GM12878 (cell line): ENCODE results near the gene PCDHGA3. TPM values are rescaled to one million over a fixed set of nuclear protein-coding genes. Genes with fewer than 3 reads are reported as not detected.

Experiments
- BRCA1 ChIP-seq: IDR thresholded peaks from 2 replicates; pipeline ENCODE4 v1.6.1; 2011; ENCODE audit warnings: low read depth, low read length, improper control_type of control experiment
- CUX1 ChIP-seq: IDR thresholded peaks from 2 replicates; pipeline ENCODE4 v1.6.1; 2012; ENCODE audit warnings: improper control_type of control experiment, low read depth, low read length; ENCODE audit not compliant: insufficient replicate concordance
- EED ChIP-seq: sonication (generic); IDR thresholded peaks from 2 replicates; pipeline ENCODE4 v1.6.1; 2016; ENCODE audit warnings: antibody characterized with exemption, low read depth
- EP300 ChIP-seq, 2 experiments: fragments of 150-350 bp in 1 of 2; IDR thresholded peaks; 2 replicates each; pipeline ENCODE4 v1.6.1; 2011 to 2012; ENCODE audit warnings: low read depth in 2 of 2, low read length in 2 of 2, borderline replicate concordance in 1 of 2, improper control_type of control experiment in 1 of 2, inconsistent platforms in 1 of 2; ENCODE audit not compliant: control insufficient read depth in 1 of 2
- IKZF2 ChIP-seq, 2 experiments: fragments of 450-650 bp; IDR thresholded peaks; 2 replicates each; pipeline ENCODE4 v1.6.1; 2017; ENCODE audit warnings: mild to moderate bottlenecking in 2 of 2, moderate library complexity in 2 of 2
- IRF4 ChIP-seq: IDR thresholded peaks from 2 replicates; pipeline ENCODE4 v1.6.1; 2011; ENCODE audit warnings: low read depth, low read length
- KDM1A ChIP-seq: fragments of 200-600 bp; sonication (generic); IDR thresholded peaks from 2 replicates; pipeline ENCODE4 v1.6.1; 2016; ENCODE audit warnings: borderline replicate concordance
- MYB ChIP-seq: fragments of 150-350 bp; IDR thresholded peaks from 2 replicates; pipeline ENCODE4 v1.6.1; 2014; ENCODE audit warnings: mild to moderate bottlenecking, low read depth, low read length, borderline replicate concordance
- MYC ChIP-seq: IDR thresholded peaks from 2 replicates; pipeline ENCODE4 v1.6.1; 2011; ENCODE audit warnings: mild to moderate bottlenecking, low read length, moderate library complexity, inconsistent platforms; ENCODE audit not compliant: insufficient read depth, insufficient replicate concordance, insufficient read length, severe bottlenecking
- PAX8 ChIP-seq: fragments of 450-650 bp; IDR thresholded peaks from 2 replicates; pipeline ENCODE4 v1.6.1; 2017; ENCODE audit warnings: mild to moderate bottlenecking, moderate library complexity
- POLR2AphosphoS5 ChIP-seq: IDR thresholded peaks from 2 replicates; pipeline ENCODE4 v1.6.1; 2011; ENCODE audit warnings: mild to moderate bottlenecking, low read length, inconsistent platforms
- RAD21 ChIP-seq: IDR thresholded peaks from 2 replicates; pipeline ENCODE4 v1.6.1; 2011; ENCODE audit warnings: mild to moderate bottlenecking, low read depth, low read length, moderate library complexity; ENCODE audit not compliant: insufficient read depth
- RCOR1 ChIP-seq: conservative IDR thresholded peaks from 2 replicates; pipeline ENCODE4 v1.6.1; 2012; ENCODE audit warnings: low read depth, low read length, improper control_type of control experiment
- RELA ChIP-seq: fragments of 450-650 bp; IDR thresholded peaks from 2 replicates; pipeline ENCODE4 v1.8.0; 2014; ENCODE audit warnings: borderline replicate concordance; ENCODE audit not compliant: partially characterized antibody
- RFX5 ChIP-seq: IDR thresholded peaks from 2 replicates; pipeline ENCODE4 v1.6.1; 2011; ENCODE audit warnings: low read depth, low read length, improper control_type of control experiment
- SMAD1 ChIP-seq: fragments of 450-650 bp; IDR thresholded peaks from 2 replicates; pipeline ENCODE4 v1.6.1; 2018; ENCODE audit warnings: mild to moderate bottlenecking, low read depth; ENCODE audit not compliant: partially characterized antibody
- SRF ChIP-seq, 2 experiments: IDR thresholded peaks; 2 replicates each; pipeline ENCODE4 v1.6.1; 2011; ENCODE audit warnings: low read depth in 2 of 2, low read length in 2 of 2, mild to moderate bottlenecking in 1 of 2, moderate library complexity in 1 of 2
- ZNF622 ChIP-seq: fragments of 450-650 bp; IDR thresholded peaks from 2 replicates; pipeline ENCODE4 v1.6.1; 2017; ENCODE audit warnings: mild to moderate bottlenecking, inconsistent platforms
- ZZZ3 ChIP-seq: IDR thresholded peaks from 2 replicates; pipeline ENCODE4 v1.6.1; 2011; ENCODE audit warnings: low read depth; ENCODE audit not compliant: control insufficient read depth, insufficient read length
- polyA plus RNA-seq, 11 experiments: library from polyadenylated mRNA; depleted of rRNA in 4 of 11; unstranded in 6 of 11; stranded (reverse) in 5 of 11; fragments of >200 nt; fragmentation: Nextera tagmentation in 4 of 11; fragmentation: Illumina TruSeq in 1 of 11; extraction: Ambion mirVana in 4 of 11; extraction: Trizol in 1 of 11; gene quantifications; 1 replicate in 1 of 11; 2 replicates in 10 of 11; pipeline versions ENCODE4 v1.2.1 to v1.2.3, GENCODE V29; 2011 to 2016; ENCODE audit warnings: inconsistent platforms in 2 of 11, missing spikeins in 2 of 11, low read depth in 1 of 11
- total RNA-seq, 4 experiments: library from RNA; depleted of rRNA in 3 of 4; stranded (reverse); fragments of >200 nt in 3 of 4; fragmentation: Illumina TruSeq in 1 of 4; extraction: Trizol in 1 of 4; gene quantifications; 2 replicates each; pipeline versions ENCODE4 v1.2.1 to v1.2.3, GENCODE V29; 2013 to 2021
- TF ChIP-seq, protein P1 (sequence below): IDR thresholded peaks from 2 replicates; pipeline ENCODE4 v1.6.1; 2012; ENCODE audit warnings: low read depth, low read length, improper control_type of control experiment
- TF ChIP-seq, protein P2 (sequence below): IDR thresholded peaks from 2 replicates; pipeline ENCODE4 v1.6.1; 2011; ENCODE audit warnings: low read depth, low read length, improper control_type of control experiment, borderline replicate concordance

PCDHGA3 gene
- total and polyA plus RNA-seq, 10 of the 15 experiments (the other 5 are each of a cell fraction or from before 2014, with no cell fraction given): 0.06 to 0.17 (median 0.11) TPM; not detected in 6

GRCh38 chr5:141320225-141321169, 23.1 kb upstream of the PCDHGA3 start, which contains the start of gene TAF7 (continued):
- TF ChIP-seq, protein P1, sequence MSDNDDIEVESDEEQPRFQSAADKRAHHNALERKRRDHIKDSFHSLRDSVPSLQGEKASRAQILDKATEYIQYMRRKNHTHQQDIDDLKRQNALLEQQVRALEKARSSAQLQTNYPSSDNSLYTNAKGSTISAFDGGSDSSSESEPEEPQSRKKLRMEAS: no peak; the same call in none of the 2 replicates
- TF ChIP-seq EP300 (IDR thresholded peaks at IDR 0.05; ENCODE audit: borderline replicate concordance in 1 of 2, control insufficient read depth in 1 of 2, low read depth in 2 of 2, low read length in 2 of 2): no peak
- peak in 1 of 2 experiments; percentile 39; a peak in 1 of 4 replicates for TF ChIP-seq SRF (IDR thresholded peaks at IDR 0.05; ENCODE audit: low read depth in 2 of 2, low read length in 2 of 2)
- TF ChIP-seq RELA: peak; percentile 36
- no peak for TF ChIP-seq ZZZ3
- no peak for TF ChIP-seq MYC
- TF ChIP-seq PAX8: no peak
- 0 out of 2 replicates have a peak, but pooled peaks have one; percentile 33 for TF ChIP-seq BRCA1
- TF ChIP-seq RCOR1: no peak
- TF ChIP-seq POLR2AphosphoS5: peak; percentile 98
- no peak for TF ChIP-seq KDM1A
- TF ChIP-seq MYB: no peak
- 0 out of 2 replicates have a peak, but pooled peaks have one; percentile 4 for TF ChIP-seq IRF4
- TF ChIP-seq, protein P2, sequence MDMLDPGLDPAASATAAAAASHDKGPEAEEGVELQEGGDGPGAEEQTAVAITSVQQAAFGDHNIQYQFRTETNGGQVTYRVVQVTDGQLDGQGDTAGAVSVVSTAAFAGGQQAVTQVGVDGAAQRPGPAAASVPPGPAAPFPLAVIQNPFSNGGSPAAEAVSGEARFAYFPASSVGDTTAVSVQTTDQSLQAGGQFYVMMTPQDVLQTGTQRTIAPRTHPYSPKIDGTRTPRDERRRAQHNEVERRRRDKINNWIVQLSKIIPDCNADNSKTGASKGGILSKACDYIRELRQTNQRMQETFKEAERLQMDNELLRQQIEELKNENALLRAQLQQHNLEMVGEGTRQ: no peak
- no peak for TF ChIP-seq ZNF622
- no peak; a peak in 1 of 4 replicates for TF ChIP-seq IKZF2 (IDR thresholded peaks at IDR 0.05)
- TF ChIP-seq RFX5: no peak
- peak; percentile 70 for TF ChIP-seq RAD21
- TF ChIP-seq SMAD1: peak; percentile 69
- TF ChIP-seq CUX1: no peak
- TF ChIP-seq EED: peak; percentile 44; the same call in 1 of the 2 replicates
